Kidney tubule cell (primary cell): ENCODE data around the gene TRMU.

ENCODE experiments used
- DNase-seq: peaks from one replicate; pipeline ENCODE4 v3.0.0-alpha.2; 2018; ENCODE audit warnings: low spot score

Gene TRMU

GRCh38 chr22:46335201-46336118, at the start of gene TRMU:
TSS of gene TRMU (plus strand) at chr22:46335714. CDS start at chr22:46335765, 51 bp downstream.
- DNase-seq: peak; percentile 91

- DNase-seq: no peak
Observed at GRCh38 chr22:46286006-46286405, 49.5 kb upstream of the TRMU start.

DNA sequence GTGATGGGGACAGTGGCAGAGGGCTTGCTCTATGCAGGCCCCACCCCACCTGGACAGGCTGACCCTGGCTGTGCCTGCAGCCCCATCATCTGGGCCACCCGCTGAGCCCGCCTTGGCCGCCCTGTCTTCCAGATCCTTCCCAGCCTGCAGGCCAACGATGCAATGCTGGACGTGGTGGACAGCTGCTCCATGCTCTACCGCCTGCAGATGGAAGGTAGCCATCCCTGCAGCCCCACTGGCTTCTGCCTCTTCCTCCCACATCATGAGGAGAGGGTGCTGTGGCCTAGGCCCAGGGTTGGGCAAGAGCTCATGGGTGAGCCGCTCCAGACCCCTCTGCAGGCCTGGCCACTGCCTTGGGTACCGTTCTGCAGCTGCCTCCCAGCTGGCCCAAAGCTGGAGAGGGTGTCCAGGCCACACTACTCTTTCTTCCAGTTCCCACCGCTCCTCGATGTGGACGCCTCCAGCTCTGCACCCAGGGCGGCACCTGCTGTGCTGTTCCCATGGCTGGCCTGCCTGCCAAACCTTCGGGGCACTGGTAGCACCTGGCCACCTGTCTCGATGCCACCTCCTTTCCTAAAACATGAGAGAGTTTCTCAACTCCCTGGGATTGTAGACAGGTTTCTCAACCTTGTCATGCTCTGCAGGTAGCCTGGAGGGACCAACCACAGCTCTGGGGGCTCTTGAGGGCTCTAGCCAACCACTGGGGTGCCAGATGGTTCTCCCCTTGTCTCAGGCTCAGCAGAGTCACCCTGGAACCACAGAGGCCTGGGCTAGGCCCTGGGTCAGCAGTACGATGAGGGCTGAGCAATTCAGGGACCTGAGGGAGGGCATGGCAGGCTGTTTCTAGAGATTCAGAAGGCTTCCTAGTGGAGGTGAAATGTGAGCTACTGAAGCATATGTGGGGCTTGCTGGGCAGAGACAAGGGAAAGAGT, 48.3 kb upstream of the TRMU start:
- DNase-seq: no peak

GRCh38 chr22:46287873-46288751, 47.4 kb upstream of the TRMU start:
- no peak for DNase-seq

DNA sequence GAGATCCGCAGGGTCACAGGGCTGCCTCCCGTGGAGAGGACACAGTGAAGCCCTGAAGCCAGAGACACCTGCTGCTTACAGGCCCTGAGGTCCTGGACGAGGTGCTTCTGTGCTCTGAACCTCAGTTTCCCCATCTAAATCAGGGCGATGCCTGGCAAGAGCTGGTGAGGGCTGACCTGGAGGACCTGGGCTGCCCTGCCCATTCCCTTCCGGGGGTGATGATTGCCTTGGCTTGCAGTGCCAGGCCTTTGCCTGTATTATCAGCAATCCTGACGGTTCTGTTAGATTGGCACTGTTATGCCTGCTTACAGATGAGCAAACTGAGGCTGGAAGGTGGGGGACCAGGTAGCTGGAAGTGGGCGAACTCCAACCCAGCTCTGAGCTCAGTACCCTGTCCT, 46.7 kb upstream of the TRMU start:
- DNase-seq: no peak

- no peak for DNase-seq
Observed at GRCh38 chr22:46289244-46289891, 46.1 kb upstream of the TRMU start.

GRCh38 chr22:46290121-46290842, 45.2 kb upstream of the TRMU start:
- no peak for DNase-seq

GRCh38 chr22:46290843-46291785, 44.4 kb upstream of the TRMU start:
- no peak for DNase-seq

DNA sequence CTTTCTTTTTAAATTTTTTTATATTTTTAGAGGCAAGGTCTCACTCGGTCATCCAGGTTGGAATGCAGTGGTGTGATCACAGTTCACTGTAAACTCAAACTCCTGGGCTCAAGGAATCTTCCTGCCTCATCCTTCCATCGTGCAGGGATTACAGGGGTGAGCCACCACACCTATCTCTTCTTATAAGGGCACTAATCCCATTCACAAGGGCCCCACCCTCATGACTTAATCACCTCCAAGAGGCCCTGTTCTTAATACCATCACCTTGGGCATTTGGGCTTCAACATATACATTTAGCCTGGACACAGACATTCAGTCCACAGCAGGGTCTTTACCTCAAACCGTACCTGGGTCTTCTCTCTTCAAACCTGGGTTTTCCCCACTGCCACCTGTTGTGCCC, 43.3 kb upstream of the TRMU start:
- no peak for DNase-seq

GRCh38 chr22:46292732-46293131, 42.8 kb upstream of the TRMU start:
- no peak for DNase-seq

DNA sequence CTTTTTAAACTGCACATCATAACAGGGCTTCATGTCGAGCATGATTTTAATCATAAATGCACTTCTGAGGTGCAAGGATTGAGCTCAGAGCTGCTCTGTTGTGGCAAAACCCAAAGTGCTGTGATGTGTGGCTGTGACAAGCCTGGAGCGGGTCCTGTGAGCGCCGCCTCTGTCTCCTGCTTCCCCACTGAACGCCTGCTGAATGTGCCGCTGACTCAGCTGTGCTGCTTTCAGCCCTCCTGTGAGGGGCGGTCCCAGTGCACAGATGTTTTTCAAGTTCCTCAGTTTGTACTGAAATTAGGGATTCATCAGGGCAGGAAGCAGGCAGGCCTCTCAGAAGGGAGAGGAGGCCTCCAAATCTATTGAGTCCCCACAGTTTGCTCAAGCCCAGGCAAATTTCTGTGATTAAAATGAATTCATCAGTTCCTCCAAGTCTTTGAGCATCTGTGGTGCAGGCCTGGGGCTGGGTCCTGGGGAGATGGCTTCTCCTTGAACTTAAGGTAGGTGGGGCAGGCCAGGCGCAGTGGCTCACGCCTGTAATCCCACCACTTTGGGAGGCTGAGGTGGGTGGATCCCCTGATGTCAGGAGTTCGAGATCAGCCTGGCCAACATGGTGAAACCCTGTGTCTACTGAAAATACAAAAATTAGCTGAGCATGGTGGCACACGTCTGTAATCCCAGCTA, 41.8 kb upstream of the TRMU start:
- peak; percentile 12 for DNase-seq

GRCh38 chr22:46294784-46295183, 40.7 kb upstream of the TRMU start:
- DNase-seq: no peak

- DNase-seq: no peak
Observed at GRCh38 chr22:46295277-46295971, 40.1 kb upstream of the TRMU start.

GRCh38 chr22:46296257-46297150, 39.0 kb upstream of the TRMU start, which contains the start of gene GTSE1:
TSS of gene GTSE1 (plus strand) at chr22:46296870. CDS start at chr22:46297401, 531 bp downstream.
- peak; percentile 98 for DNase-seq

GRCh38 chr22:46297151-46297812, 38.2 kb upstream of the TRMU start:
- DNase-seq: peak; percentile 60

GRCh38 chr22:46299101-46299500, 36.4 kb upstream of the TRMU start:
- DNase-seq: no peak
